Right renal pelvis (tissue), 4 donors: ENCODE results near the gene TNPO1. TPM values are rescaled to one million over a fixed set of nuclear protein-coding genes. Genes with fewer than 3 reads are reported as not detected.
A peak's percentile ranks its signal among the peaks of the same experiment; 100 is the strongest.
"Not testable (repeated sequence)": the region's sequence is repeated elsewhere in the genome, so short reads cannot be mapped to it uniquely, and the experiment has no call there.

Source experiments
- DNase-seq, 4 donors: peaks; one replicate each; pipeline ENCODE4 v3.0.0-alpha.2; 2013; ENCODE audit warnings: low read depth in 4 of 4, low spot score in 3 of 4, missing footprints in 1 of 4
- polyA plus RNA-seq, 4 donors: library from polyadenylated mRNA; unstranded; fragments of 120-200 nt; gene quantifications; one replicate each; pipeline ENCODE4 v1.2.1, GENCODE V29; 2013; ENCODE audit not compliant: insufficient read length in 4 of 4

Gene TNPO1
- 100 to 1,000 TPM in 3 of 4 donors, 10 to 100 TPM in 1; 87.3 to 110 (median 109) TPM for polyA plus RNA-seq

- peak; percentile 82 to 93 (median 84) for DNase-seq
Measured at GRCh38 chr5:72816284-72817075, at the start of gene TNPO1. Gene TNPO1 (plus strand): TSS chr5:72816661. CDS start chr5:72816738, 77 bp downstream.

GRCh38 chr5:72767289-72768010 is 49.0 kb upstream of the TNPO1 start:
- no peak for DNase-seq

- no peak for DNase-seq
Measured at GRCh38 chr5:72770266-72770665, 46.2 kb upstream of the TNPO1 start.

DNA sequence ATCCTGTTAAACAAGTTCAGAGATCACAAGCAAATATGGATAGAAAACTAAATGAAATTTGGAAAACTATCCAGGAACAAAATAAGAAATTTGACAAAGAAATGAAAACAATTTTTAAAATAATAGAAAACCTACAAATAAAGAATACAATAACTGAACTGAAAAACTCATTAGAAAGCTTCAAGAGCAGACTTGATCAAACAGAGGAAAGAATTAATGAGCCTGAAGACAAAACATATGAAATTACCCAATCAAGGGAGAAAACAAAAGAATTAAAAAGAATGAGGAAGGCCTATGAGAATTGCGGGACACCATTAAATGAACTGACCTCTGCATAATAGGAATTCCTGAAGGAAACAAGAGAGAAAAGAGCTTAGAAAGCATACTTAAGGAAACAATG is 39.8 kb upstream of the TNPO1 start:
- DNase-seq, result no peak

DNA sequence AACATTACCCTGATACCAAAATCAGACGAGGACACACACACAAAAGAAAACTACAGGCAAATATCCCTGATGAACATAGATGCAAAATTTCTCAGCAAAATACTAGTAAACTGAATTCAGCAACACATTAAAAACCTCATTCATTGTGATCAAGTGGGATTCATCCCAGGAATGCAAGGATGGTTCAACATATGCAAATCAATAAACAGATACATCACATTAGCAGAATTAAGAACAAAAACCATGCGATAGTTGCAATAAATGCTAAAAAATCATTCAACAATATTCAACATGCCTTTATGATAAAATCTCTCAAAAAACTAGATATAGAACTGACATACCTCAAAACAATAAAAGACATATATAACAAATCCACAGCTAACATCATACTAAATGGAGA is 36.9 kb upstream of the TNPO1 start:
- DNase-seq, result no peak

DNA sequence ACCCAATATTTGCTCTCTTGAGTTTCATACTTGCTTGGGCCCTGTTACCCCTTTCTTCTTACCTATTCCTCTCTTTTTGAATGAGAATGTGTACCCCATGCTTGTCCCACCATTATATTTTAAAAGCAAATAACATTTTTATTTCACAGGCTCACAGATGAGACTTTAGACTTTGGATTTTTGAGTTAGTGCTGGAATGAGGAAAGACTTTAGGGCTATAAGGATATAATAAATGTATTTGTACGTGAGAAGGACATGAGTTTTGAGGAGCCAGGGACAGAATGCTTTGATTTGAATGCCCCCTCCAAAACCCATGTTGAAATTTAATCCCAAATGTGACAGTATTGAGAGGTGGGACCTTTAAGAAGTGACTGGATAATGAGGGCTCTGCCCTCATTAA is 33.1 kb upstream of the TNPO1 start:
- no peak for DNase-seq

DNA sequence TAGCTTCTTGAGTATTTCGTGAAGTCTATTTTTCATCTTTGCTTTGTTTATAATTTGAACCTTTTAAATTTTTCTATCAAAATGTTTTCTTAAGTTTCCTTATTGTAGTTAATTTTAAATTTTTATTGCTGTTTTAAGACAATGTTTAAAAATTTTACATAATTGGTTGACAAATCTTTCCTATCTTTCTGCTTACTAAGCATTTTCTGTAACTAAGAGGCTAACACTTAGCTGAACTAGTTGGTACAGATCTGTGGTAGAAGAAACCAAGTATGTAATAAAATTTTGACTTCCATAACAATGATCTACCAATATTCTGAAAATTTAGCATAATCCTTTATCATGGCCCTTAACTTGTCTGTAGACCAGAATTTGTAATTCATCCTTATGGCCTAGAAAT is 32.3 kb upstream of the TNPO1 start:
- no peak for DNase-seq

DNA sequence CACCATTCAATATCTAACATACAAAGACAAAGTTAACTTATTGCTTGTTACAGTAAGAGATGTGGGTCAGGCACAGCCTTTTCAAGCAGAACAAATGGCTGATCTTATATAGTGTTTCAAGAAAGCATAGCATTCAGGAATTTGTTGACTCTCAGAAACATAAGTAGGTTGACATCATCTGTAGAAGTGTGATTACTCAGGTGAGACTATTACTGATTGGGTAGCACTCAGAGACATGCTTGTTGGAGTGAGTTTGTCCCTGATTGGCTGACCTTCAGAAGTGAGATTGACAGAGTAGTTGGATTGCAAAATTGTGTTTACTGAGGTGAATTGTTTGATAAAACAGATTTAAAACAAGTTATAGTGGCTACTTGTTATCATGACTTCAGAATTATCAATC is 30.7 kb upstream of the TNPO1 start:
- DNase-seq, result peak in 1 of 4 donors; percentile 6

DNA sequence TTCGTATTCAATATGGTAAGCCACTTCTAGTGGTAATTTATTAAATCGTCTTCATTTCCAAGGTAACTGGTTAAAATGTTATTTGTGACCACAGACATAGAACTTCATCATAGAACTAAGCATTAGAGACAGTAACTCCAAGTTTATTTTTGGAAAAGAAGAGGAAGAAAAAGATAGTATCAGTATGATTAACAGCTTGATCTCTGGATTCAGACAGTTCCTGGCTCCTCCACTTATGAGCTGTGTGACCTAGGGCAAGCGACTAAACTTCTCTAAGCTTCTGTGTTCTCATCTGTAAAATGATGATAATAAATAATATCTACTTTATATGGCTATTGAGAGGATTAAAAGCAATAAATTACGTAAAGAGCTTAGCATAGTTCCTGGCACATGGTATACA is 29.8 kb upstream of the TNPO1 start:
- no peak for DNase-seq

DNA sequence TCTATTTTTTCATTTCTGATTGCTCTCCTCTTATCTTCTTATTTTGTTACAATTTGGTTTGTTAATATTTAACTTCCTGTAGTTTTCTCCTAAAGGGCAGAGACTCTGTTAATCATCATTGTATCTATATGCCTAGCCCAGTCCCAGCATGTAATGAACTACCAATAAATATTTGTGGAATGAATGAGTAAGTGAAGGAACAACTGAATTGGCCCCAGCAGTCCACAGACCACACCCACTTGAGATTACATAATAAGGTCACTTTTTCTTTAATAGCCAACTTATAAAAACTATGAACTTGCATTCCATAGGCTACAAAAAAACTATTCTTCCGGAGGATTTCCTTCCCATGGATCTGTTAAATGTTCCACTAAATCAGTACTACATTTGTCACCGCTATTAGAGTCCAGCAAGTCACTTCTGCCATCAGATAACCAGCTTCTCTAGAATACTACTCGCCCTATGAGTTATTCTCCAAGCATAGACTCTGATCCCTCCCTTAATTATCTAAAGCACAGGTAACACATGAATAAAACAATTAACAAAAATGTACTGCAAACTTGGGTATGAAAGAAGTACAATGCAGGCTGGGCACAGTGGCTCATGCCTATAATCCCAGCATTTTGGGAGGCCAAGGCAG is 27.5 kb upstream of the TNPO1 start:
- no peak for DNase-seq

GRCh38 chr5:72790186-72790585 is 26.3 kb upstream of the TNPO1 start:
- DNase-seq, result no peak

DNA sequence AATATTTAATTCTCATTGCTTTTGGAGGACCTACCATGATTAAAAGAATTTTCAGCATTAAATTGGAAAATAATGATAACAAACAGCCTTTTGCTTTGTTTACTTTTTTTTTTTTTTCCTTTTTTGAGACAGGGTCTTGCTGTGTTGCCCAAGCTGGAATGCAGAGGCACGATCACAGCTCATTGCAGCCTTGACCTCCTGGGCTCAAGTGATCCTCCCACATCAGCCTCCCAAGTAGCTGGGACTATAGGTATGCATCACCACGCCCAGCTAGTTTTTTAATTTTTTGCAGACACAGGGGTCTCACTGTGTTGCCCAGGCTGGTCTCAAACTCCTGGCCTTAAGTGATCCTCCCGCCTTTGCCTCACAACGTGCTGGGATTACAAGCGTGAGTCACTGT is 23.8 kb upstream of the TNPO1 start:
- not testable (repeated sequence) for DNase-seq

GRCh38 chr5:72796001-72796400 is 20.5 kb upstream of the TNPO1 start:
- DNase-seq, result no peak

- DNase-seq, result no peak
Measured at GRCh38 chr5:72799721-72800120, 16.7 kb upstream of the TNPO1 start.

- not testable (repeated sequence) for DNase-seq
Measured at GRCh38 chr5:72808637-72809036, 7.8 kb upstream of the TNPO1 start.

DNA sequence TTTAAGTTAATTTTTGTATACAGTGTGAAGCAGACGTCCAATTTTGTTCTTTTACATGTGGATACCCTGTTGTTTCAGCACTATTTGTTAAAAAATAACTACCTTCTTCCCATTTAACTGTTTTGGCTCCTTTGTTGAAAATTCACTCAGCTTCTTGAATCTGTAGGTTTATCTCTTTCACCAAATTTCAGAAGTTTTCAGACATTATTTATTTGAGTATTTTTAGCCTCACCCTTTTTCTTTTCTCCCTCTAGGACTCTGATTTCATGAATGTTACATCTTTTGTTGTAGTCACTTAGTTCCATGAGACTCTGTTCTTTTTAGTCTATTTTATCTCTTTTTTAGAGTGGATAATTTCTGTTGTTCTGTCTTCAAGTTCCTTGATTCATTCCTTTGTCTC is 4.6 kb upstream of the TNPO1 start:
- DNase-seq, result no peak

- no peak for DNase-seq
Measured at GRCh38 chr5:72812488-72812887, 4.0 kb upstream of the TNPO1 start.

- DNase-seq, result no peak
Measured at GRCh38 chr5:72814104-72814503, 2.4 kb upstream of the TNPO1 start.

GRCh38 chr5:72814864-72815263 is 1.6 kb upstream of the TNPO1 start:
- DNase-seq, result no peak

DNA sequence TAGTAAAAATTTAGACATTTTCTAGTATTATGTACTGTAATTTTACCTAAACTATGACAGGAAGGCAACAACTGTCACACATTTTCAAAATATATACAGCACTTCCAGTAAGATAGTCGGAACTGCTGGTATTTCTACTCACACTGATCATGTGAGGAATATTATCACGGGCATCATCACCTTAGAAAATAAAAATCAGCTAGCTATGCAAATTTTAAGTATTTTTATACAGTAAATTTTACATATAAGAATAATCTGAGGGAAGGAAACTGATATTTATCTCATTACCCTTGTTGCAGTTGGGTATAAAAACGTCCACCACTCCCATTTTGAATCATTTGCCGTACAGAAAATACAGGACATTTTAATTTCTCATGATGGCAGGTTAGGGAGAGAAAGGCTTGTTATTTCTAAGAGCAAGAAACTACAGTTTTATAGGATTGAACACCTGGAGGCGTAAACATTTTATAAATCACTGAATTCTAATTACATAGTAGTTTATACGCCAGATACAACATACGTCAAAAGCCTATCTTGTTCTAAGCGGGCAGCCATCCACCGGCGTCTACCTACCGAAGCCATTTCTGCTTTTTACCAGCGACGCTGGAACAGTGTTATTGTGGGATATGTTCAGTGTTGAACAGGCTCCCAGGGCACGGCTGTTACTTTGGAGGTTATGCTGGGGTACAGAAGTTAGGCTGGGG is 729 bp upstream of the TNPO1 start:
- peak in 2 of 4 donors; percentile 21 to 34 for DNase-seq

DNA sequence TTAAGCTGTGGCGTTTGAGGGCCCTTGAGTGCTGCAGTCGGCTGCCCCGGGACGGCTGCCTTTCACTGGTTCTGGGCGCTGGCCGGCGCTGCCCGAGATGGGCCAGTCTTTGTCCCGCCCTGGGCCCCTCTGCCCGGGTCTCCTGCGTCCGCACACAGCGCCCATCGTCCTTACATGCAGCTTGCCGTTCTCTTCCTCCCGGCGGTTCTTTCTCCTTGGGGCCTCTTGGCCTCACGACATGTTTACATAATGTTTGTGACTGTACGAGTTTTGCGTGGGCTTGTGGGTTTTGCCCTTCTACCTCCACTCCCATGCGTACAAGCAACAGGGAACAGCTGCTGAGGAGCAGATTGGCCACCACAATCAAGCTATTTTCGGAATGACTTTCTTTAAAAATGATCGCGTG is 618 bp downstream of the TNPO1 start:
- peak in 2 of 4 donors; percentile 63 to 77 for DNase-seq
